NCI-H146 treated with DMSO at 0.1 percent for 48 hours (cell line): Measurements from ENCODE around the gene RHEBL1.

ENCODE experiments used
- DNase-seq: peaks from one replicate; lab custom pipeline; 2025; ENCODE audit not compliant: unreplicated experiment; lab: John Stamatoyannopoulos, UW

The RHEBL1 gene

GRCh38 chr12:49069507-49070346 lies at the start of gene RHEBL1:
TSS of gene RHEBL1 (minus strand) at chr12:49069979. CDS start at chr12:49069785, 194 bp downstream.
- DNase-seq, result peak; percentile 97

- no peak for DNase-seq
Observed at GRCh38 chr12:49111206-49111605, 41.4 kb upstream of the RHEBL1 start.

- peak; percentile 98 for DNase-seq
Observed at GRCh38 chr12:49110464-49111155, 40.8 kb upstream of the RHEBL1 start, which contains the start of gene LMBR1L. TSS of gene LMBR1L (minus strand) at chr12:49110847. CDS start at chr12:49110555, 292 bp downstream.

- DNase-seq, result no peak
Observed at GRCh38 chr12:49109641-49110463, 40.1 kb upstream of the RHEBL1 start.

GRCh38 chr12:49108958-49109404 lies 39.2 kb upstream of the RHEBL1 start:
- DNase-seq, result no peak

- DNase-seq, result no peak
Observed at GRCh38 chr12:49105504-49106084, 35.8 kb upstream of the RHEBL1 start.

- DNase-seq, result no peak
Observed at GRCh38 chr12:49104822-49105221, 35.0 kb upstream of the RHEBL1 start.

- DNase-seq, result no peak
Observed at GRCh38 chr12:49100380-49100779, 30.6 kb upstream of the RHEBL1 start.

- DNase-seq, result no peak
Observed at GRCh38 chr12:49098703-49099102, 28.9 kb upstream of the RHEBL1 start.

GRCh38 chr12:49098035-49098451 lies 28.3 kb upstream of the RHEBL1 start:
- DNase-seq, result peak; percentile 9

- no peak for DNase-seq
Observed at GRCh38 chr12:49097381-49097780, 27.6 kb upstream of the RHEBL1 start.

GRCh38 chr12:49094975-49095365 lies 25.2 kb upstream of the RHEBL1 start:
- no peak for DNase-seq

- peak; percentile 16 for DNase-seq
Observed at GRCh38 chr12:49094160-49094974, 24.6 kb upstream of the RHEBL1 start, which contains the start of gene DHH. TSS of gene DHH (minus strand) at chr12:49094801. CDS start at chr12:49094512, 289 bp downstream.

- no peak for DNase-seq
Observed at GRCh38 chr12:49093792-49094159, 24.0 kb upstream of the RHEBL1 start.

GRCh38 chr12:49092816-49093406 lies 23.1 kb upstream of the RHEBL1 start:
- DNase-seq, result no peak

GRCh38 chr12:49092086-49092815 lies 22.5 kb upstream of the RHEBL1 start:
- peak; percentile 24 for DNase-seq

GRCh38 chr12:49091836-49092085 lies 22.0 kb upstream of the RHEBL1 start:
- no peak for DNase-seq

- DNase-seq, result no peak
Observed at GRCh38 chr12:49091056-49091835, 21.5 kb upstream of the RHEBL1 start.
